Activated CD4-positive, alpha-beta T cell treated with anti-CD3 and anti-CD28 coated beads, Interleukin-2, amount 50 U/mL, for 4 hours (primary cell): Measurements from ENCODE around the gene PLA2G4E.

Experiments
- DNase-seq, 2 experiments: peaks; one replicate each; pipeline ENCODE4 v3.0.0-alpha.2; 2020

Gene PLA2G4E

GRCh38 chr15:42050484-42051255 is 29.8 kb upstream of the PLA2G4E start:
- DNase-seq: no peak

GRCh38 chr15:42048821-42049200 is 28.0 kb upstream of the PLA2G4E start:
- no peak for DNase-seq

GRCh38 chr15:42048080-42048820 is 27.4 kb upstream of the PLA2G4E start:
- no peak for DNase-seq

GRCh38 chr15:42046597-42046996 is 25.8 kb upstream of the PLA2G4E start:
- no peak for DNase-seq

- DNase-seq: no peak
Observed at GRCh38 chr15:42045211-42045615, 24.4 kb upstream of the PLA2G4E start.

GRCh38 chr15:42042602-42043400 is 22.0 kb upstream of the PLA2G4E start:
- DNase-seq: no peak

- no peak for DNase-seq
Observed at GRCh38 chr15:42038401-42038800, 17.6 kb upstream of the PLA2G4E start.

GRCh38 chr15:42037656-42038055 is 16.8 kb upstream of the PLA2G4E start:
- no peak for DNase-seq

GRCh38 chr15:42036966-42037365 is 16.1 kb upstream of the PLA2G4E start:
- DNase-seq: no peak

- DNase-seq: no peak
Observed at GRCh38 chr15:42036112-42036905, 15.5 kb upstream of the PLA2G4E start.

- no peak for DNase-seq
Observed at GRCh38 chr15:42035435-42035761, 14.6 kb upstream of the PLA2G4E start.

GRCh38 chr15:42034628-42035434 is 14.0 kb upstream of the PLA2G4E start:
- DNase-seq: no peak

- DNase-seq: no peak
Observed at GRCh38 chr15:42033214-42033873, 12.5 kb upstream of the PLA2G4E start.

GRCh38 chr15:42032376-42033213 is 11.8 kb upstream of the PLA2G4E start:
- no peak for DNase-seq

- DNase-seq: no peak
Observed at GRCh38 chr15:42031198-42031915, 10.5 kb upstream of the PLA2G4E start.

- DNase-seq: no peak
Observed at GRCh38 chr15:42027521-42027920, 6.7 kb upstream of the PLA2G4E start.

- no peak for DNase-seq
Observed at GRCh38 chr15:42024303-42024702, 3.5 kb upstream of the PLA2G4E start.

- no peak for DNase-seq
Observed at GRCh38 chr15:42021593-42021992, 751 bp upstream of the PLA2G4E start.

- DNase-seq: no peak
Observed at GRCh38 chr15:42018306-42019224, 2.3 kb downstream of the PLA2G4E start.
